H1 (cell line): ENCODE results near the gene SLC25A22. TPM values are rescaled to one million over a fixed set of nuclear protein-coding genes. Genes with fewer than 3 reads are reported as not detected.
A peak's percentile ranks its signal among the peaks of the same experiment; 100 is the strongest.

ENCODE experiments used
- CTCF ChIA-PET: fragments of 300-600 bp; sonication (Branson Sonifier 250); formaldehyde crosslinking; loops from one replicate; lab custom pipeline; 2021; ENCODE audit not compliant: partially characterized antibody; lab: Charles Lee
- POLR2A ChIA-PET: fragments of 300-600 bp; sonication (Branson Sonifier 250); formaldehyde crosslinking; loops from one replicate; lab custom pipeline; 2021; ENCODE audit warnings: inconsistent platforms; ENCODE audit not compliant: partially characterized antibody; lab: Charles Lee
- DNase-seq, 2 experiments: peaks; one replicate each; pipeline versions ENCODE4 v3.0.0 to v3.0.0-alpha.2; 2010 to 2022; ENCODE audit warnings: low spot score in 2 of 2, low read depth in 1 of 2, mixed read lengths in 1 of 2
- FAIRE-seq: peaks from 2 replicates; lab custom pipeline; 2011; peaks lifted over from hg19 to GRCh38; lab: Jason Lieb, UNC
- H2AFZ ChIP-seq: 2 replicates; pipeline ENCODE4 v1.8.1; 2012; ENCODE audit warnings: low read length, inconsistent platforms
- H2AK5ac ChIP-seq: 2 replicates; pipeline ENCODE4 v1.6.1; 2013; ENCODE audit warnings: low read depth, low read length
- H2BK120ac ChIP-seq: replicated peaks from 2 replicates; pipeline ENCODE3; 2013; ENCODE audit warnings: low read depth, low read length, inconsistent platforms
- H2BK12ac ChIP-seq: 2 replicates; pipeline ENCODE4 v1.6.1; 2013; ENCODE audit warnings: low read depth, low read length
- H2BK15ac ChIP-seq: 2 replicates; pipeline ENCODE4 v1.6.1; 2013; ENCODE audit warnings: low read length
- H2BK20ac ChIP-seq: 2 replicates; pipeline ENCODE4 v1.6.1; 2013; ENCODE audit warnings: low read length
- H2BK5ac ChIP-seq: 2 replicates; pipeline ENCODE4 v1.6.1; 2013; ENCODE audit warnings: low read depth, low read length
- H3K14ac ChIP-seq: 2 replicates; pipeline ENCODE4 v1.6.1; 2013; ENCODE audit warnings: inconsistent platforms; ENCODE audit not compliant: insufficient read length
- H3K18ac ChIP-seq: 2 replicates; pipeline ENCODE4 v1.6.1; 2013; ENCODE audit warnings: low read length; ENCODE audit errors: extremely low read depth
- H3K23ac ChIP-seq: 2 replicates; pipeline ENCODE4 v1.6.1; 2013; ENCODE audit warnings: inconsistent platforms; ENCODE audit not compliant: insufficient read length
- H3K23me2 ChIP-seq: 2 replicates; pipeline ENCODE4 v1.6.1; 2013; ENCODE audit warnings: low read depth, low read length
- H3K27ac ChIP-seq: 2 replicates; pipeline ENCODE4 v1.6.1; 2011; ENCODE audit warnings: low read depth, low read length, inconsistent platforms
- H3K27me3 ChIP-seq, 4 experiments: replicated peaks in 1 of 4; 1 replicate in 1 of 4; 2 replicates in 3 of 4; pipeline versions ENCODE4 v1.6.1 to v1.8.1; 2011 to 2013; ENCODE audit warnings: low read length in 3 of 4, mild to moderate bottlenecking in 3 of 4, inconsistent platforms in 2 of 4, mixed read lengths in 2 of 4, moderate library complexity in 1 of 4; ENCODE audit not compliant: control insufficient read depth in 3 of 4, insufficient read depth in 3 of 4; ENCODE audit errors: extremely low read depth in 1 of 4
- H3K36me3 ChIP-seq, 4 experiments: 2 replicates each; pipeline versions ENCODE4 v1.6.1 to v1.8.1; 2011 to 2013; ENCODE audit warnings: mild to moderate bottlenecking in 4 of 4, low read length in 3 of 4, moderate library complexity in 2 of 4, control low read depth in 1 of 4, inconsistent platforms in 1 of 4; ENCODE audit not compliant: insufficient read depth in 4 of 4, control insufficient read depth in 2 of 4
- H3K4ac ChIP-seq: replicated peaks from 2 replicates; pipeline ENCODE3; 2013; ENCODE audit warnings: low read length, low read depth, mixed read lengths, inconsistent platforms; ENCODE audit not compliant: insufficient read length
- H3K4me1 ChIP-seq, 4 experiments: replicated peaks in 1 of 4; 1 replicate in 1 of 4; 2 replicates in 3 of 4; pipeline versions ENCODE4 v1.6.1 to v1.8.1; 2011 to 2013; ENCODE audit warnings: low read length in 3 of 4, inconsistent platforms in 2 of 4, mixed read lengths in 1 of 4; ENCODE audit not compliant: insufficient read depth in 4 of 4, control insufficient read depth in 3 of 4
- H3K4me2 ChIP-seq, 2 experiments: 2 replicates each; pipeline versions ENCODE4 v1.6.1 to v1.8.1; 2011 to 2013; ENCODE audit warnings: low read depth in 2 of 2, low read length in 2 of 2, control low read depth in 1 of 2, inconsistent platforms in 1 of 2, mild to moderate bottlenecking in 1 of 2; ENCODE audit not compliant: insufficient read depth in 1 of 2
- H3K4me3 ChIP-seq, 4 experiments: fragments of 200-600, 300-600 bp in 1 of 4; sonication (generic), shearing (Covaris generic), sonication (Bioruptor Twin) in 1 of 4; 2 replicates each; pipeline versions ENCODE4 v1.5.1 to v1.8.1; 2011 to 2016; ENCODE audit warnings: low read length in 4 of 4, low read depth in 3 of 4, control low read depth in 2 of 4, inconsistent platforms in 2 of 4, mild to moderate bottlenecking in 2 of 4, mixed read lengths in 1 of 4, moderate library complexity in 1 of 4; ENCODE audit not compliant: insufficient read depth in 2 of 4; ENCODE audit errors: extremely low read depth in 1 of 4
- H3K56ac ChIP-seq: replicated peaks from 2 replicates; pipeline ENCODE3; 2013; ENCODE audit warnings: low read depth, mild to moderate bottlenecking, mixed read lengths, low read length, inconsistent platforms; ENCODE audit not compliant: insufficient read length
- H3K79me1 ChIP-seq: 2 replicates; pipeline ENCODE4 v1.6.1; 2013; ENCODE audit warnings: low read depth, low read length, control low read depth
- H3K79me2 ChIP-seq, 2 experiments: 2 replicates each; pipeline versions ENCODE4 v1.6.1 to v1.8.1; 2012 to 2013; ENCODE audit warnings: low read length in 2 of 2, mild to moderate bottlenecking in 2 of 2, inconsistent platforms in 1 of 2; ENCODE audit not compliant: insufficient read depth in 2 of 2, control insufficient read depth in 1 of 2
- H3K9ac ChIP-seq, 4 experiments: replicated peaks in 1 of 4; 1 replicate in 1 of 4; 2 replicates in 3 of 4; pipeline versions ENCODE4 v1.6.1 to v1.8.1; 2011 to 2013; ENCODE audit warnings: low read depth in 3 of 4, low read length in 3 of 4, control low read depth in 2 of 4, mild to moderate bottlenecking in 2 of 4, moderate library complexity in 2 of 4, inconsistent platforms in 1 of 4; ENCODE audit errors: extremely low read depth in 1 of 4
- H3K9me3 ChIP-seq, 2 experiments: 2 replicates each; pipeline versions ENCODE4 v1.6.1 to v1.8.1; 2012 to 2013; ENCODE audit warnings: mild to moderate bottlenecking in 2 of 2, moderate library complexity in 2 of 2, control low read depth in 1 of 2, inconsistent platforms in 1 of 2, low read depth in 1 of 2, low read length in 1 of 2, mixed read lengths in 1 of 2; ENCODE audit not compliant: insufficient read depth in 2 of 2
- H4K20me1 ChIP-seq, 2 experiments: replicated peaks in 1 of 2; 2 replicates each; pipeline versions ENCODE3 to v1.8.1; 2011 to 2013; ENCODE audit warnings: inconsistent platforms in 2 of 2, low read length in 2 of 2, mild to moderate bottlenecking in 1 of 2; ENCODE audit not compliant: insufficient read depth in 2 of 2, control insufficient read depth in 1 of 2
- H4K5ac ChIP-seq: 2 replicates; pipeline ENCODE4 v1.6.1; 2013; ENCODE audit warnings: low read length, low read depth, mixed read lengths, inconsistent platforms; ENCODE audit not compliant: insufficient read length
- H4K8ac ChIP-seq: 2 replicates; pipeline ENCODE4 v1.8.0; 2013; ENCODE audit warnings: mild to moderate bottlenecking, moderate library complexity, low read length, inconsistent platforms; ENCODE audit not compliant: insufficient read depth; ENCODE audit errors: extremely low read depth
- H4K91ac ChIP-seq: replicated peaks from 2 replicates; pipeline ENCODE3; 2013; ENCODE audit warnings: low read length, mixed read lengths, inconsistent platforms; ENCODE audit not compliant: insufficient read length
- TCF12 ChIP-seq: IDR thresholded peaks from 2 replicates; pipeline ENCODE4 v1.6.1; 2011; ENCODE audit warnings: low read depth, mild to moderate bottlenecking, low read length
- WGBS, 2 experiments: shearing (Covaris generic) in 1 of 2; methylation state at CpG; one replicate each; pipeline versions ENCODE4 v1.1.6 to v1.1.7; 2013 to 2015; ENCODE audit warnings: low lambda C conversion rate in 2 of 2, mixed read lengths in 2 of 2, inconsistent platforms in 1 of 2, low coverage in 1 of 2, missing lambda C conversion rate in 1 of 2; ENCODE audit not compliant: insufficient replicate concordance in 2 of 2, insufficient coverage in 1 of 2, insufficient read length in 1 of 2; ENCODE audit errors: extremely low coverage in 1 of 2, missing lambda C conversion rate in 1 of 2; 5-methylcytosine and 5-hydroxymethylcytosine counted together
- polyA plus RNA-seq, 7 experiments: library from polyadenylated mRNA; depleted of rRNA in 3 of 7; stranded (reverse) in 5 of 7; unstranded in 2 of 7; fragments of >200 nt in 5 of 7; fragments of 200-250 nt in 2 of 7; gene quantifications; 1 replicate in 5 of 7; 2 replicates in 1 of 7; 4 replicates in 1 of 7; pipeline versions ENCODE4 v1.2.1 to v1.2.3, GENCODE V29; 2011 to 2013; ENCODE audit warnings: missing spikeins in 2 of 7, mixed read lengths in 2 of 7
- total RNA-seq: library from RNA; stranded (reverse); fragmentation: NEBNext Ultra II Directional; extraction: Animal tissue kit (Norgen Biotek cat#: 25700); gene quantifications from 2 replicates; pipeline ENCODE4 v1.2.1, GENCODE V29; 2021

The SLC25A22 gene
- total and polyA plus RNA-seq, 2 of the 8 experiments (the other 6 are each of a cell fraction or from before 2014, with no cell fraction given): 31.5 to 48.0 TPM

GRCh38 chr11:774873-775592, 23.0 kb downstream of the SLC25A22 start:
- H2AFZ ChIP-seq: no peak overlapping the region
- ChIA-PET CTCF (interaction anchor here (0.5 to 2.9 kb wide), 11 partner anchors 9 to 197 kb away, joined by 3 to 15 read pairs (median 4); no protein-coding TSS in a partner anchor), POLR2A (interaction anchor here (0.7 to 35.3 kb wide), 7 partner anchors 8 to 50 kb away, joined by 3 to 636 read pairs (median 6); partner anchors contain the start of genes CEND1 and TALDO1)
- H2BK15ac ChIP-seq: no peak overlapping the region
- no peak overlapping the region for H3K4ac ChIP-seq
- 90% methylated on average over 19 of the region's 20 CpGs; no CpG with 5 or more reads in 1 of the 2 experiments for WGBS, 2 experiments
- H4K91ac ChIP-seq: no peak overlapping the region
- DNase-seq (no peak), FAIRE-seq (no peak)
- H2BK20ac ChIP-seq: no peak overlapping the region
- peak overlapping the region in 1 of 2 experiments; percentile 86; a peak in 1 of 4 replicates for H3K4me2 ChIP-seq
- peaks cover 7 to 43% of the 10 kb centered on the region in 2 experiments; a peak in 3 of 4 replicates for H3K79me2 ChIP-seq
- H3K14ac ChIP-seq: no peak overlapping the region
- 0 out of 8 replicates have a peak overlapping the region, but pooled peaks of 1 of the 4 experiments have one; percentile 26 for H3K4me3 ChIP-seq
- no peak overlapping the region for H2BK120ac ChIP-seq
- 0 out of 2 replicates have a peak, but pooled peaks cover 6% of the 10 kb centered on the region for H3K79me1 ChIP-seq
- H3K56ac ChIP-seq: no peak overlapping the region
- H3K9me3 ChIP-seq: no peaks in the 10 kb centered on the region
- H3K23ac ChIP-seq: no peak overlapping the region
- no peaks in the 10 kb centered on the region for H3K27me3 ChIP-seq
- H2AK5ac ChIP-seq: no peak overlapping the region
- H3K23me2 ChIP-seq: peaks cover 13% of the 10 kb centered on the region; the same call in 1 of the 2 replicates
- no peak overlapping the region for H3K9ac ChIP-seq
- H3K36me3 ChIP-seq: peaks cover 4 to 19% (median 14%) of the 10 kb centered on the region in 4 experiments; a peak in 7 of 8 replicates
- no peak overlapping the region for H3K18ac ChIP-seq
- H2BK5ac ChIP-seq: no peak overlapping the region; the same call in 1 of the 2 replicates
- H3K27ac ChIP-seq: no peak overlapping the region
- no peak overlapping the region for H4K8ac ChIP-seq
- peaks cover 16 to 32% of the 10 kb centered on the region in 2 experiments for H4K20me1 ChIP-seq
- no peak overlapping the region for H4K5ac ChIP-seq
- no peak overlapping the region for H2BK12ac ChIP-seq
- peaks cover 0 to 15% (median 7%) of the 10 kb centered on the region in 4 experiments; a peak in 6 of 7 replicates for H3K4me1 ChIP-seq
- no peak for TF ChIP-seq TCF12
